Measurements from ENCODE around the gene PRKCD. TPM values are rescaled to one million over a fixed set of nuclear protein-coding genes. Genes with fewer than 3 reads are reported as not detected.

The PRKCD gene
- polyA plus RNA-seq, 3 donors from 2014 or later, result 14.7 to 36.8 (median 26.1) TPM

- peaks cover 0 to 15% (median 6%) of the 10 kb centered on the region in 3 donors for H3K36me3 Mint-ChIP-seq
- H3K9me3 Mint-ChIP-seq, result no peaks in the 10 kb centered on the region
- H3K27ac Mint-ChIP-seq, result peak overlapping the region in 1 of 6 donors; percentile 40
- H3K4me1 Mint-ChIP-seq, result peaks cover 21 to 22% of the 10 kb centered on the region in 2 donors
- no peak for DNase-seq
- no peak overlapping the region for H3K4me3 Mint-ChIP-seq
- H3K27me3 Mint-ChIP-seq (ENCODE audit: low read depth in 3 of 3), result peaks cover 0 to 4% (median 3%) of the 10 kb centered on the region in 3 donors
Measured at GRCh38 chr3:53175613-53176540, 14.9 kb downstream of the PRKCD start.

GRCh38 chr3:53178246-53178645, 17.2 kb downstream of the PRKCD start:
- Mint-ChIP-seq H3K27ac (no peak overlapping the region), H3K4me1 (peaks cover 5 to 12% of the 10 kb centered on the region in 2 donors), H3K4me3 (no peak overlapping the region), H3K9me3 (no peaks in the 10 kb centered on the region), H3K27me3 (ENCODE audit: low read depth in 3 of 3) (peaks cover 0 to 2% (median 1%) of the 10 kb centered on the region in 3 donors), H3K36me3 (peaks cover 3 to 15% (median 6%) of the 10 kb centered on the region in 3 donors)
- no peak for DNase-seq

- Mint-ChIP-seq H3K27me3 (ENCODE audit: low read depth in 3 of 3) (peaks cover 0 to 2% (median 1%) of the 10 kb centered on the region in 3 donors), H3K4me3 (no peak overlapping the region), H3K9me3 (no peaks in the 10 kb centered on the region), H3K27ac (no peak overlapping the region), H3K4me1 (peaks cover under 1 to 2% of the 10 kb centered on the region in 2 donors), H3K36me3 (peaks cover 3 to 15% (median 6%) of the 10 kb centered on the region in 3 donors)
- DNase-seq, result no peak
Measured at GRCh38 chr3:53179580-53179979, 18.6 kb downstream of the PRKCD start.

GRCh38 chr3:53180305-53181023, 19.5 kb downstream of the PRKCD start:
- Mint-ChIP-seq H3K9me3 (no peaks in the 10 kb centered on the region), H3K27me3 (ENCODE audit: low read depth in 3 of 3) (peaks cover 0 to 4% (median 0%) of the 10 kb centered on the region in 3 donors), H3K4me1 (peaks cover 0 to 2% of the 10 kb centered on the region in 2 donors), H3K27ac (no peak overlapping the region), H3K4me3 (no peak overlapping the region), H3K36me3 (peaks cover 8 to 21% (median 11%) of the 10 kb centered on the region in 3 donors)
- no peak for DNase-seq

- no peak for DNase-seq
- H3K9me3 Mint-ChIP-seq, result no peaks in the 10 kb centered on the region
- peaks cover 0 to 4% (median 0%) of the 10 kb centered on the region in 3 donors for H3K27me3 Mint-ChIP-seq (ENCODE audit: low read depth in 3 of 3)
- no peak overlapping the region for H3K27ac Mint-ChIP-seq
- peaks cover 8 to 21% (median 11%) of the 10 kb centered on the region in 3 donors for H3K36me3 Mint-ChIP-seq
- H3K4me3 Mint-ChIP-seq, result no peak overlapping the region
- peaks cover 0 to 2% of the 10 kb centered on the region in 2 donors for H3K4me1 Mint-ChIP-seq
Measured at GRCh38 chr3:53181024-53181371, 20.0 kb downstream of the PRKCD start.

GRCh38 chr3:53181528-53181927, 20.5 kb downstream of the PRKCD start:
- DNase-seq, result no peak
- H3K27ac Mint-ChIP-seq, result no peak overlapping the region
- no peaks in the 10 kb centered on the region for H3K9me3 Mint-ChIP-seq
- H3K4me1 Mint-ChIP-seq, result peaks cover 0 to 2% of the 10 kb centered on the region in 2 donors
- peaks cover 0 to 4% (median 0%) of the 10 kb centered on the region in 3 donors for H3K27me3 Mint-ChIP-seq (ENCODE audit: low read depth in 3 of 3)
- H3K36me3 Mint-ChIP-seq, result peaks cover 8 to 21% (median 11%) of the 10 kb centered on the region in 3 donors
- H3K4me3 Mint-ChIP-seq, result no peak overlapping the region

GRCh38 chr3:53182764-53183355, 21.9 kb downstream of the PRKCD start:
- Mint-ChIP-seq H3K9me3 (no peaks in the 10 kb centered on the region), H3K27me3 (ENCODE audit: low read depth in 3 of 3) (peaks cover 0 to 4% (median 0%) of the 10 kb centered on the region in 3 donors), H3K4me3 (no peak overlapping the region), H3K36me3 (peaks cover 8 to 23% (median 11%) of the 10 kb centered on the region in 3 donors), H3K27ac (no peak overlapping the region), H3K4me1 (no peaks in the 10 kb centered on the region)
- DNase-seq, result no peak

GRCh38 chr3:53183514-53183913, 22.5 kb downstream of the PRKCD start:
- Mint-ChIP-seq H3K27ac (no peak overlapping the region), H3K27me3 (ENCODE audit: low read depth in 3 of 3) (peaks cover 0 to 5% (median 0%) of the 10 kb centered on the region in 3 donors)

GRCh38 chr3:53184701-53185100, 23.7 kb downstream of the PRKCD start:
- Mint-ChIP-seq H3K27ac (no peak overlapping the region), H3K9me3 (no peaks in the 10 kb centered on the region)

More at GRCh38 chr3:53183514-53183913, 22.5 kb downstream of the PRKCD start:
- Mint-ChIP-seq H3K9me3 (no peaks in the 10 kb centered on the region), H3K36me3 (peaks cover 8 to 26% (median 11%) of the 10 kb centered on the region in 3 donors), H3K4me3 (no peak overlapping the region), H3K4me1 (no peaks in the 10 kb centered on the region)
- no peak for DNase-seq

GRCh38 chr3:53185761-53186465, 24.9 kb downstream of the PRKCD start:
- Mint-ChIP-seq H3K36me3 (peaks cover 11 to 30% (median 13%) of the 10 kb centered on the region in 3 donors), H3K4me1 (no peaks in the 10 kb centered on the region), H3K27ac (no peak overlapping the region), H3K9me3 (no peaks in the 10 kb centered on the region), H3K27me3 (ENCODE audit: low read depth in 3 of 3) (peaks cover 0 to 3% (median 0%) of the 10 kb centered on the region in 3 donors), H3K4me3 (no peak overlapping the region)
- no peak for DNase-seq

More at GRCh38 chr3:53184701-53185100, 23.7 kb downstream of the PRKCD start:
- no peak overlapping the region for H3K4me3 Mint-ChIP-seq
- DNase-seq, result no peak
- no peaks in the 10 kb centered on the region for H3K4me1 Mint-ChIP-seq
- H3K36me3 Mint-ChIP-seq, result peaks cover 6 to 23% (median 8%) of the 10 kb centered on the region in 3 donors
- H3K27me3 Mint-ChIP-seq (ENCODE audit: low read depth in 3 of 3), result peaks cover 0 to 3% (median 0%) of the 10 kb centered on the region in 3 donors

- H3K4me1 Mint-ChIP-seq, result no peaks in the 10 kb centered on the region
- DNase-seq, result no peak
- H3K36me3 Mint-ChIP-seq, result peaks cover 11 to 30% (median 13%) of the 10 kb centered on the region in 3 donors
- H3K27me3 Mint-ChIP-seq (ENCODE audit: low read depth in 3 of 3), result peaks cover 0 to 3% (median 0%) of the 10 kb centered on the region in 3 donors
- no peaks in the 10 kb centered on the region for H3K9me3 Mint-ChIP-seq
- no peak overlapping the region for H3K27ac Mint-ChIP-seq
- H3K4me3 Mint-ChIP-seq, result no peak overlapping the region
Measured at GRCh38 chr3:53186726-53187125, 25.7 kb downstream of the PRKCD start.

GRCh38 chr3:53187430-53187829, 26.4 kb downstream of the PRKCD start:
- Mint-ChIP-seq H3K36me3 (peaks cover 13 to 30% (median 14%) of the 10 kb centered on the region in 3 donors), H3K4me3 (no peak overlapping the region), H3K9me3 (no peaks in the 10 kb centered on the region), H3K27ac (no peak overlapping the region), H3K27me3 (ENCODE audit: low read depth in 3 of 3) (peaks cover 0 to 3% (median 0%) of the 10 kb centered on the region in 3 donors), H3K4me1 (peaks cover 6% of the 10 kb centered on the region in 2 donors)
- DNase-seq, result no peak

GRCh38 chr3:53188136-53188685, 27.2 kb downstream of the PRKCD start:
- Mint-ChIP-seq H3K4me3 (no peak overlapping the region), H3K27me3 (ENCODE audit: low read depth in 3 of 3) (peaks cover 0 to 3% (median 0%) of the 10 kb centered on the region in 3 donors), H3K9me3 (no peaks in the 10 kb centered on the region), H3K27ac (no peak overlapping the region), H3K36me3 (peaks cover 10 to 36% (median 19%) of the 10 kb centered on the region in 3 donors), H3K4me1 (peaks cover 12 to 14% of the 10 kb centered on the region in 2 donors)
- no peak for DNase-seq
